NCI-H526 treated with DMSO at 0.1 percent for 48 hours (cell line): ENCODE measurements around the gene FHIT.
"Not testable (repeated sequence)": the region's sequence is repeated elsewhere in the genome, so short reads cannot be mapped to it uniquely, and the experiment has no call there.

Experiments used
- DNase-seq: peaks from one replicate; lab custom pipeline; 2025; lab: John Stamatoyannopoulos, UW

FHIT gene

GRCh38 chr3:61226166-61226686 lies 25.0 kb downstream of the FHIT start:
- no peak for DNase-seq

- DNase-seq, result no peak
Observed at GRCh38 chr3:61224823-61225222, 26.4 kb downstream of the FHIT start.

- DNase-seq, result no peak
Observed at GRCh38 chr3:61223451-61223850, 27.8 kb downstream of the FHIT start.

GRCh38 chr3:61222467-61222866 lies 28.8 kb downstream of the FHIT start:
- DNase-seq, result no peak

- no peak for DNase-seq
Observed at GRCh38 chr3:61221759-61222362, 29.4 kb downstream of the FHIT start.

- no peak for DNase-seq
Observed at GRCh38 chr3:61218504-61218903, 32.7 kb downstream of the FHIT start.

- DNase-seq, result not testable (repeated sequence)
Observed at GRCh38 chr3:61216171-61216570, 35.1 kb downstream of the FHIT start.

GRCh38 chr3:61202086-61202485 lies 49.2 kb downstream of the FHIT start:
- no peak for DNase-seq

- DNase-seq, result no peak
Observed at GRCh38 chr3:61201071-61201470, 50.2 kb downstream of the FHIT start.

GRCh38 chr3:61200270-61200669 lies 51.0 kb downstream of the FHIT start:
- no peak for DNase-seq

- DNase-seq, result no peak
Observed at GRCh38 chr3:61199843-61200242, 51.4 kb downstream of the FHIT start.

GRCh38 chr3:61194892-61195538 lies 56.2 kb downstream of the FHIT start:
- no peak for DNase-seq

- no peak for DNase-seq
Observed at GRCh38 chr3:61192222-61192621, 59.0 kb downstream of the FHIT start.

- not testable (repeated sequence) for DNase-seq
Observed at GRCh38 chr3:61190205-61190604, 61.0 kb downstream of the FHIT start.

GRCh38 chr3:61186030-61186429 lies 65.2 kb downstream of the FHIT start:
- DNase-seq, result no peak

GRCh38 chr3:61184956-61185355 lies 66.3 kb downstream of the FHIT start:
- DNase-seq, result no peak

GRCh38 chr3:61182662-61183061 lies 68.6 kb downstream of the FHIT start:
- DNase-seq, result no peak

- DNase-seq, result no peak
Observed at GRCh38 chr3:61181874-61182273, 69.4 kb downstream of the FHIT start.

- no peak for DNase-seq
Observed at GRCh38 chr3:61180206-61180605, 71.0 kb downstream of the FHIT start.

GRCh38 chr3:61178167-61178566 lies 73.1 kb downstream of the FHIT start:
- DNase-seq, result no peak

GRCh38 chr3:61177450-61177849 lies 73.8 kb downstream of the FHIT start:
- DNase-seq, result no peak

GRCh38 chr3:61173676-61174075 lies 77.6 kb downstream of the FHIT start:
- DNase-seq, result no peak

GRCh38 chr3:61172684-61173083 lies 78.6 kb downstream of the FHIT start:
- no peak for DNase-seq

- no peak for DNase-seq
Observed at GRCh38 chr3:61172203-61172602, 79.0 kb downstream of the FHIT start.
